NOMO-1 (cell line): ENCODE measurements around the gene AKNA.
A peak's percentile ranks its signal among the peaks of the same experiment; 100 is the strongest.

Experiments used
- DNase-seq, 2 experiments: peaks; one replicate each; lab custom pipeline; 2025; ENCODE audit not compliant: unreplicated experiment in 2 of 2; lab: John Stamatoyannopoulos, UW

AKNA gene

DNA sequence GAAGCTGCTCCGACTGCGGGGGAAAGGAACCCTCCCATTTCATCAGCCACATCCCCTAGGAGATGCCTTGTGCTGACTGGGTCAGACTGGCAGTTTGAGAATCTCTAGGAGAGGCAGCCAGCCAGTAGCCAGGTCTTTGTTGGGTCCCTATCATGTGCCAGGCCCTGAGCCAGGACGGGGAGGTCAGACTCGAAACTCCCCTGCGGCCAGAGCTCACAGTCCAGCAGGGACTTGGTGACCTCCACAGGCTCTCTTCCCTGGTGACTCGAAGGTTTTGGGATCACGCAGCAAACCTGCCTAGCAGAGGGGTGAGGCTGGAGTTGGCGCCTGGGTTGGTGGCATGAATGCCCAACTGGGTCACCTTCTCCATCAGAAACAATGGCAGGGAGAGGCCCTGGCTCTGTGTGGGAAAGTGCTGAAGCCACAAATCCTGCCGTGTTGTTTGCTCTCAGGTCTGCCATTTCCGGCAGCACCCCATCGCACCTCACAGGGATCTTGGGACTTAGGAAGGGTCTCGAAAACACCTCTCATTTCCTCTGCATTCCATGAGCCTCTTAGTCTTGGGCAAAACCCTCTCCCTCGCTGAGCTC, 79.3 kb downstream of the AKNA start:
- no peak for DNase-seq

DNA sequence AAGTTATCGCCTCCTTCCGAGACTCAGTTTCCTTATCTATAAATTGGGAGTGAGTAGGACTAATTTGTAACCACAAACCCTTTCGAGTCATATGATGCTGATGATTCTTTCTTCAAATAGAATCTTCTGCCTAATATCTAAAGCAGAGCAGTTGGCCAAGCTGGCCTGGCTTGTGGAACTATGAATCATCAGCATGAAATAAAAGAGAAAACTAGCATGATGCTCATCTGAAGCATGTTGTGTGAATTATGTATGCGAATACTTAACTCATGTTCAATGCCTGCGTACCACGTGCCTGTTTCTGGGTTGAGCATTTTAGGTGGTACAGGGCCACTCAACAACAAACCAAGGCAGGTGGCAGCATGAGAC, 79.9 kb downstream of the AKNA start:
- no peak for DNase-seq

DNA sequence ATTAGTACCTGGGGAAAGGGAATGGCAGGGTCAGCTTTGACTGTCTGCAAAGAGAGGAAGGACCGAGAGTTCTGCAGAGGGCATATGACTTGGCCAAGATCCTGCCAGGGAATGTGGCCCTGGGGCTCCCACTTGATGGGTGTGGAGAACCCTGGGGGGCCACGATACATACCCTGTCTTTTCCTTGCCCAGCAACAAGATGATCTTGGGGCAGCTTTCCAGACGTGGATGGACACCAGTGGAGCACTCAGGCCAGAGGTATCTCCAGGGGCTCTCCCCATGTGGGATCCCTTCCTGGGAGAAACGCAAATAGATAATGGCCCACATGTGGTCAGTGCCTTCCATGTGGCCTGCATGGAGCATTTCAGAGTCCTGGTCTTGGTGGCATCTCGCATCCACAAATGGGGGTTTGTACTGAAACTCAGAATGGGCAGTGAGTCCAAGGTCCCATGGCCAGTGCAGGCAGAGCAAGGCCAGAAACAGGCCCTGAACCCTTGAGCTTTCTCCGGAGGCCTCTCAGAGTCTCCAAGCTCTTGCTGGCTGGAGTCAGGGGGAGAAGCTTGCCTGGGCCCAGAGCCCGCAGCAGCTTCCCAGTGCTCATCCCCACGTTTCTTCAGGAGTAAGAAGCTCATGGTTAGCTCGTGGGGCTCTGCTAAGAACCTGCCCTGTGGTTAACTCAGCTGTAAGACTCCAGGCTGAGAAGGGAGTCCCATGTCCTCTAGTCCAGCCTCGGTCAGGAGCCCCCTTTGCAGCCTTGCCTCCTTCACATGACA, 83.2 kb downstream of the AKNA start:
- DNase-seq = no peak

DNA sequence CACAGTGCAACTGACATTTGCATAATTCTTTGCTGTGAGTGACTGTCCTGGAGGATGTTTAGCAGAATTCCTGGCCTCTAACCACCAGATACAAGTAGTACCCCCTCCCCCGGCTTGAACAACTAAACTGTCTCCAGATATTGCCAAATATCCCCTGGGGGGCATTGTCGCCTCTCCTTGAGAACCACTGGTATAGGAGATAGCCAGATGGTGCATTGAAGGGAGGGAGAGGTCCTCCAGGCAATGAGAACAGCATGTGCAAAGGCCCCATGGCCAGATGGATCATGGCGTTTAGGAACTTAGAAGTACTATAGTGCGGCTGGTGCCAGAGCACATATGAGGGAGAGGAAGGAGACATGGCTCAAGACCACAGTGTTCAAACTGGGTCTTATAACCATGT, 83.8 kb downstream of the AKNA start:
- DNase-seq = no peak

DNA sequence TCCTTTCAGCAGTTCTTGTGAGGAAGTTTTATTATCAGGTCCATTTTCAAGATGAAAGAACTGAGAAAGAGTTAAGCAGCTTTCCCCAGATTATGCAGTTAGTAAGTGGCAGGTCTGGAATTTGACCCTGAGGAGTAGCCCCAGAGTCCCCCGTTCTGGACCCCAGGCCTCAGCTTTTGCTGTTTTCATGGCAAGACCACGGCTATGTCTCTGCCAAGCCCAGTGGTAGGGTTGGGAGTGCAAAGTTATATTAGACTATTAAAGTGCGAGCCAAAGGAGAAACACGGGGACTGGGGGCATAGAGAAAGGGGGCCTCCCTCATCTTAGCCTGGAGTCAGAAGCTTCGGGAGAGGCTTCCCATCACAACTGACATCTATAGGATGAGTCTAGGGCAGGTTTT, 84.2 kb downstream of the AKNA start:
- DNase-seq = no peak

DNA sequence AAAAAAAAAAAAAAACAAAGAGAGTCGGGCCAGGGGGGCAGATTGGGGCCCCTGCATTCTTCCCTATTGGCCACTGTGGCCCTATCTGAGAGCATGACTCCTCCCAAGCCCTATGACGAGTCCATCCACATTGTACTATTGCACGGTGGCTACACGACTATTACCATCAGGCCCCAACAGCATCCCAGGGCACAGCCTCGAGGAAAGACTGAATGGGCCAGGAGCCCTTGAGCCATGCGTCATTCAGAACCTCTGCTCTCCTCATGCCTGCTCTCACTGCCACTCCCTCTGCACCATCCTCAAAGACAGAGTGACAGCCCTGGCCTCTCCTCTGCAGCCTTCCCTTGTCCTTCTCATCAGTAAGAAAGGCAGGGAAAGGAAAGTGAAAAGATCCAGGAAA, 85.1 kb downstream of the AKNA start:
- DNase-seq = no peak

DNA sequence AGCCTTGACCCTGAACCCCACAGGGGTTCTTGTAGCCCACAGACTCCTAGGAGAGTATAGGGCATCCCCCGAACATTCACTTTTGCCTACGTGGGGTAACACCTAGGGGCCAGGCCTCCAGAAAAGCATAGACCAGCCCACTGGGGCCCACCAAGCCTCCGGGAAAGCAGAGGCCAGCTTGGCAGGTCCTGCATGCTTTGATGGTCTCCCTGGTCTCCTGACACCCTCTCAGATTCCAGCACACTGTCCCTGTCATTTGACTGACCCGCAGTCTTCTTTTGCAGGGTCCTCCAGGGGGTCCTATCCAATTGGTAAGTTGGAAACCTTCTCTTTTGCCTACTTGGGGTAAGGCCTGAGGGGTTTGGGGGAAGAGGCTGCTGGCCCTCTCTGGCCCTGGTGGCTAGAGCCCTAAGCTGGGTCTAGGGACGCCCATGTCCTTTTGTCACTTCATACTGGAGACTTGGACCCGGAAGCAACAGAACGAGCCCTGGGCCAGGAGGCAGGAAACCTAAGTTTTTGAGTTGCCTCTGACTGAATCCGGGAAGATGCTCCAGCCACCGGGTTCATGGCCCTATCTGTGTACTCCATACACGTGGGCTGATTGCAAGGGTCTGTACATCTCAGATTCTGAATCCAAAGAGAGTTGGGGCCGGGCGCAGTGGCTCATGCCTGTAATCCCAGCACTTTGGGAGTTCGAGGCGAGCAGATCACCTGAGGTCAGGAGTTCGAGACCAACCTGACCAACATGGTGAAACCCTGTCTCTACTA, 85.8 kb downstream of the AKNA start:
- DNase-seq = no peak

DNA sequence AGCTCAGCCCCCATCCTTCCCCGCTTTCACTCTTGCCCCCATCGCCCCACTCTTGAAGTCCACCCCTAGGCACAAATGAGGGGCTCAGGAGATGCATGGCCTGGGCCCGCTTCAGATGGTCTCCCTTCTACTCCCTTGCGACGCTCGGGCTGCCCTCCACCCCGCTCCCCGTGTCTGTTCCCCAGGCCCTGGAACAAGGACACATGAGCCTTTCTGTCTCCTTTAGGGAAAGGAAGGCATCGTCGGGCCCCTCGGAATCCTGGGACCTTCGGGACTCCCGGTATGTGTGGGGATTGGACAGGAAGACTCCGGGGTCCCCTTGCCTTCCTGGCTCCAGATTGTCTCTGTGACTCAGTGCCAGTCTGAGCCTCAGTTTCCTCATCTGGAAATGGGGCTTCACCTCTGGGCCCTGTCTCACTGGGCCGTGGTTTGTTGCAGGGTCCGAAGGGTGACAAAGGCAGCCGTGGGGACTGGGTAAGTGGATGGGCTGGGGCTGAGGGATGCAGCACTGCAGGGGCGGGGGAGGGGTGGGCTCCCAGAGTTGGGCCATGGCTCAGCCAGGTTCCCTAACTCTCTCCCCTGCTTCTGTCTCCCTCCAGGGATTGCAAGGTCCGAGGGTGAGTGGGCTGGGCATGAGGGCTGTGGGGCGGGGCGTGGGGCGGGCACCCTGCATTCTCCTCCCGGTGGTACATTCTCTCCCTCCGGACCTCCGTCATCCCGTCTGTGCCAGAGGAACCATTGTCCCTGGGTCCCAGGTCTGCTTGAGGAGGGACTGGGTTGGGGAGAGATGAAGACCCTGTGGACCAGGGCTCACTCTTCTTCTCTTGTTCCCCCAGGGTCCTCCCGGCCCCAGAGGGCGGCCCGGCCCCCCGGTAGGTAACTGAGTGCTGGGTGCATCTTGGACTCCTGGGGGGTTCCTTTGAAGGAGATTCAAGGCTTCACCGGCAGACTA, 86.7 kb downstream of the AKNA start:
- DNase-seq = no peak

DNA sequence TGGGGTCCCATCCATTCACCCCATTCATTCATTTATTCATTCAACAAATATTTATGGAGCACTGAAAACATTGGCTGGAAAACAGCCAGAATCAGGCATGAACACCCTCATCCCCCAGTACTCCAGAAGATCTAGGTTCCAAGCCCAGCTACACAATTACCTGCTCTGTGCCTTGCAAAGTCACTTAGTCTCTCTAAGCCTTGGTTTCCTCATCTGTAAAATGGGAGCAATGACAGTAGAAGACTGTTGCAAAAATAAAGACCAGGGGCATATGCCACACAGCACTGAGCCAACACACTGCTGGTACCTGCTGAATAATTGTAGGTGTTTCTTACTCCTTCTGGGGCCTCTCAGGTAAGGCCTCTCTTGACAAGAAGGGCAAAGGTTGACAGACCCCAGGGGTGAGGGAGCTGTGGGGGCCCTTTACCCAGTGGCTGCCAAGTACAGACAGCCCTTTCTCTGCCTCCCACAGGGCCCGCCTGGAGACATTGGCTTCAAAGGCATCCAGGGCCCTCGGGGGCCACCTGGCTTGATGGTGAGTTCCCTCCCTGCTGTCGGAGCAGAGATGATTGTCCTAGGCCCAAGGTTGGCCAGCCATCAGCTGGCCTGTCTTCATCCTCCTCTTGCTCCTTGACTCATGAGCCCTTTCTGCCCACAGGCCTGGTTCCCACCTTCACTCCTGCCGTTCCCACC, 87.5 kb downstream of the AKNA start:
- no peak for DNase-seq

DNA sequence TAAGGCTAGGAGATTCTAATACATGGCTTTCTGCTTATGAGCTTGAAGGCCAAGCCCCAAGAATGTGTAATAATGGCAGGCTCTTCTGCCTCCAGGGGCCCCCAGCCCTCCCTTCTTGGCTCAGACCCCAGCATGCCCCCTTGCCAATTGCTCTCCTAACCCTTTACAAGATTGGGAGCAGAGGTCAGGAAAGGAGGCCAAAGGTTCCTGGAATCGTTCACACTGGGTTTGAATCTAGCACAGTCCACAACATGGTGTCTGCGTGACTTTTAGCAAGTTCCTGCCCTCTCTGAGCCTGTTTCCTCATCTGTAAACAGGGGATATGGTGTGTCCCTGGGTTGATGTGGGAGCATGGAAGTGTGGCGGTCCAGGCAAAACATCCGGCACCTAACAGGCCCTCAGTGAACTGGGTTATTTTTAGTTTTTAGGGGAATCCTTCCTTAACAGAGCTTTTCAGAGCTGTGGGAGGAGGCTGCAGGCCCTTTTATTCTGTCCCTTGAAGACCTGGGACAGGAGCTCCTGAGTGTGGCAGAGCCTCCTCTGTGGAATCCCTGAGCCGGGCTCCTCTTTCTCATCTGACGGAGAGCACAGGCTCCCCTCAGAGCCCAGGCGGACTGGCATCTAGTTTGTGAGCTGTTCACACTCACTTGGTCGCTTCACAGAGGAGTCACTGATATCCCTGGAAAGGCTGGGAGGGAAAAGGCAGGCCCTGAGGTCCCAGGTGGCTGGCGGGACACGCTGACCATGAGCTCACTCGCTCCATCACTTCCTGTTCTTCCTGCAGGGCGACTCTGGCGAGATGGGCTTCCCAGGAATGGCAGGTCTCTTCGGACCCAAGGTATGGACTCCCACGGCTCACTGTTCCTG, 88.3 kb downstream of the AKNA start:
- DNase-seq = no peak

DNA sequence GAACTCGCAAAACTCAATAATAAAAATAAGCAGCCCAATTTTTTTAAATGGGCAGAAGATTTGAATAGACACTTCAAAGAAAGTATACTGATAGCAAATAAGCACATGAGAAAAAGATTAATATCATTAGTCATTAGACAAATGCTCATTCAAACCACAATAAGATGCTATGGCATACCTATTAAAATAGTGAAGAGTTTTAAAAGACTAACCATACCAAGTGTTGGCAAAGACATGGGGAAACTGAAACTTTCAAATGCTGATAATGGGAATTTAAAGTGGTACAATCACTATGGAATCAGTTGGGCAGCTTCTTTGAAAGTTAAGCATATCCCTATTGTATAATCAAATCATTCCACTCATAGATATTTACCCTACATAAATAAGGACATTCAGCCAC, 91.4 kb downstream of the AKNA start:
- no peak for DNase-seq

DNA sequence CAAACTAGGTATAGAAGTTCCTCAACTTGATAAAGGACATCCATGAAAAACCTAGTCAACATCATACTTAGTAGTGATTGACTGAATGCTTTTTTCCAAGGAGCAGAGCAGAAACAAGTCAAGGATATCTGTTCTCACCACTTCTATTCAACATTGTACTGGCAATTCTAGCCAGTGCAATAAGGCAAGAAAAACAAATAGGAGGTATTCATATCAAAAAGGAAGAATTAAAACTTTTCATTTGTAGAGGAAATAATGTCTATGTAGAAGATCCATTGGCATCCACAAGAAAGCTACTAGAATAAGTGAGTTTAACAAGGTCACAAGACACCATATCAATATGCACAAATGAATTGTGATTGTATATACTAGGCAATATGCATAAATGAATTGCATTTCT, 93.1 kb downstream of the AKNA start:
- no peak for DNase-seq

DNA sequence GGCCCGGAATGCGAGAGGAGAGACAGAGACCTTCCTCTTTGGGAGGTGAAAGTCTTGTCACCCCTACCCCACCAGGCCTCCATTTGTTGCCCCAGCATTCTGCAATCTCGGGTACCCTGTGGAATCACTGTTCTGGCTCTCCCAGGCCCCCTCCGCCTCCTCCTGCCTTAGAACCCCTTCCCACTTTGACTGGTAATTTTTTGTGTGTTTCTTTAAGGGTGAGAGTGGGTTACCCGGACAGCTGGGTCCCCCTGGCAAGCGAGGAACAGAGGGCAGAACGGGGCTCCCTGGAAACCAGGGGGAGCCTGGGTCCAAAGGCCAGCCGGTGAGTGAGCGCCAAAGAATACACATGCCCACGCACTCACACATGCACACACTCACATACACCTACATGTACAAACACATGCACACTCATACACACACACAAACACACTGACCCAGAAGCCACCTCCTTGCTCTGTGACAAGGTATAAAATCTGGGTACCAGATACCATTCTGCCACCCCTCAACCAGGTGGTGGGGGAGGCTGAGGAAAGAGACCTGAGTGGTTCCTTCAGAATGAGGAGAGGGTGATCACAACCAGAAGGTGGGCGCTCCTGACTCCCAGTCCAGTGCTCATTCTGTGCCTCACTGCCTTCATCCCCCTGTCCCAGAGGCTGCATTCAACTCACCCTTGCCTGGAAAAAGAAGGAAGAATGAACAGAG, 95.7 kb downstream of the AKNA start:
- DNase-seq = no peak

DNA sequence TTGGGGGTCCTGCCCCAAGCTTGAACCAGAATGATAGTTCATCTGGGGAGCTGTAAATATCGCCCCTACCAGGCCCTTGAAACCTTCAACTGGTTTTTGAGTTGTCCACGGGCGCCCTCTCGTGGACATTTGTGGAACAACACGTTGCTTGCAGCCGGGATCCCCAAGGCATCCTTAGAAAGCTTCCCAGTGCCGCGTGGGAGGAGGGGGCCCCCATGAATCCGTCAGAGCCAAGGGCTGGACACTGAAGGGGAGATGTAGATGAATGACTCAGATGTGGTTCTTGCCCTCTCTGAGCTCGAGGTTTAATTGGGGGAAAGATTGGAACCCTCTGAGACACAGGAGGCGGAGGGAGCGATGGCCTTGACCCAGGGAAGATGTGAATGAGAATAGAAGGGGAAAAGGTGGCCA, 96.7 kb downstream of the AKNA start:
- peak in 1 of 2 experiments; percentile 7 for DNase-seq

DNA sequence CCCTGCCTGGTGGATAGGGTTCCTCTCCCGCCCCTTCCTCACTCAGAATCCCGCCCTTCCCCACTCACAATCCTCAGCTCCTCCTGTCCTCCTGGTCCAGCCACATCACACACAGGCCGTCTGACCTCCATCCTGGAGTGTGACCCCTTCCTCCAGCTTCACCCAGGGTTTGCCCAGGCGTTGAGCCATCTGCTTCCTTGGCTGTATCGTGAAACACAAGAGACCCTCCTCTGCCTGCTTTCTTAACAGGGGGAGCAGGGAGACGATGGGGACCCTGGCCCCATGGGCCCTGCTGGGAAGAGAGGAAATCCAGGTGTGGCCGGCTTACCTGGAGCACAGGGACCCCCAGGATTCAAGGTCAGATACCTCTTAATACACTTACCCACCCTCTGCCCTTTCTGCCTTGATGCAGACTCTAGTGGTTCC, 97.2 kb downstream of the AKNA start:
- DNase-seq = no peak

DNA sequence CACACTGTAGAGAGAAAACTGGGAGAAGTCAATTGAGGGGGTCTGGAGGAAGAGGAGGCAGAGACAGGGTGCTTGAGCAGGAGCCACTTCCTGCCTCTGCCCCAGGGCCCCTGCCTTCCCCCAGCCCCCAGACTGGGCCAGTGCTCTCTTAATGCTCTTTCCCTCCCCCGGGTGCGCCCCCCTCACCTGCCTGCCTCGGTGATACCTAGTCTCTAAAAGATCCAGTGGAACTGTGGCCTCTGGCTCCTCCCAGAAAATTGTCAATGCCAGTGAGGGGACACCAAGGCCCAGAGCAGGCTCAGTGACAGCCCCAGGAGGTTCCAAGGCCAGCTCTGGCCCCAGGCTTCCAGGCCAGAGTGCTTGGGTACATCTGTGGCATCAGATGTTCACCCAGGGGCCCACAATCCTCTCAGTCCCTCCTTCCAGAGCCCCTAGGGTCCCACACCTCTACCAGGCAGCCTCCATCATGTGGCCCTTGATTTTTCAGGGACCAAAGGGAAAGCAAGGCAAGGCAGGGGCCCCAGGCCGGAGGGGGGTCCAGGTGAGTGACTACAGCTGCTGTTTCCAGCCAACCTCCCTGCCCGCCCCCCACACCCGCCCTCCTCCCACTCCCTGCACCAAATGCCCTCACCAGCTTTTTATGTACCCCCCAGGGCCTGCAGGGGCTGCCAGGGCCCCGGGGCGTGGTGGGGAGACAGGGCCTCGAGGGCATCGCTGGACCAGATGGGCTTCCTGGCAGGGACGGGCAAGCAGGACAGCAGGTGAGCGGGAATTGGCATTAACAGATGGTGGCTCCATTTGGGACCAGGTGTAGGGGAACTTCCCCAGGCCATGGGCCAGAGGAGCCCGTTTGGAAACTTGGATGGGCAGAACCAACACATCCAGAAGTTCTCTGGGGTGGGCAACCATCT, 98.0 kb downstream of the AKNA start:
- DNase-seq = no peak

DNA sequence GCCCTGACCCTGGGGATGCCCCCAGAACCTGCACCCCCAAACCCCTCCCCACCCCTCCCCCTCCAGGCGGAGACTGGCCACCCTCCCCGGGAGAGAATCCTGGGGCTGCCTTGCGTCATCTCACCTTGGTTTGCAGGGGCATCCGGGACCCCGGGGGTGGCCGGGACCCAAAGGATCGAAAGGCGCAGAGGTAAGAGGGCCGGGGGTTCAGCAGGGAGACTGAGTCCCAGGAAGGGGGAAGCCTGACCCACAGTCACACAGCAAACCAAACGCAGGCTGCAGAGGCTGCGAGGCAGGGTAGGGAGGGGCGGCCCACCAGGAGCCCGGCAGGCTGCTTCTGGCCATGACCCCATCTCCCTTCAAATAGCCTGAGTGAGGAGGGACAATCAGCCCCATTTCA, 98.7 kb downstream of the AKNA start:
- DNase-seq = no peak
